HG02571 (cell line): ENCODE data around the gene SYCE1L.
A peak's percentile ranks its signal among the peaks of the same experiment; 100 is the strongest.
"Not testable (repeated sequence)": the region's sequence is repeated elsewhere in the genome, so short reads cannot be mapped to it uniquely, and the experiment has no call there.

Experiments used
- ATAC-seq: cut with Tn5 transposase; IDR thresholded peaks from one replicate; pipeline ENCODE4 v1.9.1; 2021; ENCODE audit warnings: mild to moderate bottlenecking, moderate library complexity; ENCODE audit not compliant: unreplicated experiment

The SYCE1L gene

GRCh38 chr16:77197747-77198146 lies 1.5 kb upstream of the SYCE1L start:
- no peak for ATAC-seq

- no peak for ATAC-seq
Measured at GRCh38 chr16:77206533-77206932, 7.3 kb downstream of the SYCE1L start.

GRCh38 chr16:77207030-77207429 lies 7.8 kb downstream of the SYCE1L start:
- ATAC-seq = no peak

GRCh38 chr16:77208382-77208781 lies 9.2 kb downstream of the SYCE1L start:
- ATAC-seq = no peak

GRCh38 chr16:77211880-77212740 lies 12.9 kb downstream of the SYCE1L start:
- peak; percentile 57 for ATAC-seq

GRCh38 chr16:77212741-77213541 lies 13.7 kb downstream of the SYCE1L start:
- ATAC-seq = peak; percentile 77

- ATAC-seq = no peak
Measured at GRCh38 chr16:77213542-77214106, 14.4 kb downstream of the SYCE1L start.

- no peak for ATAC-seq
Measured at GRCh38 chr16:77214411-77215138, 15.4 kb downstream of the SYCE1L start.

- ATAC-seq = no peak
Measured at GRCh38 chr16:77219437-77219836, 20.2 kb downstream of the SYCE1L start.

- ATAC-seq = peak; percentile 80
Measured at GRCh38 chr16:77220427-77220826, 21.2 kb downstream of the SYCE1L start.

GRCh38 chr16:77221482-77221881 lies 22.3 kb downstream of the SYCE1L start:
- ATAC-seq = no peak

GRCh38 chr16:77223184-77223583 lies 24.0 kb downstream of the SYCE1L start:
- ATAC-seq = no peak

- ATAC-seq = no peak
Measured at GRCh38 chr16:77225182-77225581, 26.0 kb downstream of the SYCE1L start.

- ATAC-seq = peak; percentile 90
Measured at GRCh38 chr16:77227745-77228144, 28.5 kb downstream of the SYCE1L start.

- ATAC-seq = no peak
Measured at GRCh38 chr16:77231047-77231446, 31.8 kb downstream of the SYCE1L start.

GRCh38 chr16:77233799-77234519 lies 34.8 kb downstream of the SYCE1L start:
- no peak for ATAC-seq

- no peak for ATAC-seq
Measured at GRCh38 chr16:77234611-77235010, 35.4 kb downstream of the SYCE1L start.

- ATAC-seq = peak; percentile 97
Measured at GRCh38 chr16:77236063-77236511, 36.9 kb downstream of the SYCE1L start.

- no peak for ATAC-seq
Measured at GRCh38 chr16:77238593-77238992, 39.4 kb downstream of the SYCE1L start.

- ATAC-seq = not testable (repeated sequence)
Measured at GRCh38 chr16:77242471-77242870, 43.3 kb downstream of the SYCE1L start.
